ENCODE data around the gene RNF169. TPM values are rescaled to one million over a fixed set of nuclear protein-coding genes. Genes with fewer than 3 reads are reported as not detected.
A peak's percentile ranks its signal among the peaks of the same experiment; 100 is the strongest.

Gene RNF169
- total and polyA plus RNA-seq, 9 of the 15 experiments (the other 6 are each of a cell fraction or from before 2014, with no cell fraction given): 0.68 to 18.1 (median 10.1) TPM

DNA sequence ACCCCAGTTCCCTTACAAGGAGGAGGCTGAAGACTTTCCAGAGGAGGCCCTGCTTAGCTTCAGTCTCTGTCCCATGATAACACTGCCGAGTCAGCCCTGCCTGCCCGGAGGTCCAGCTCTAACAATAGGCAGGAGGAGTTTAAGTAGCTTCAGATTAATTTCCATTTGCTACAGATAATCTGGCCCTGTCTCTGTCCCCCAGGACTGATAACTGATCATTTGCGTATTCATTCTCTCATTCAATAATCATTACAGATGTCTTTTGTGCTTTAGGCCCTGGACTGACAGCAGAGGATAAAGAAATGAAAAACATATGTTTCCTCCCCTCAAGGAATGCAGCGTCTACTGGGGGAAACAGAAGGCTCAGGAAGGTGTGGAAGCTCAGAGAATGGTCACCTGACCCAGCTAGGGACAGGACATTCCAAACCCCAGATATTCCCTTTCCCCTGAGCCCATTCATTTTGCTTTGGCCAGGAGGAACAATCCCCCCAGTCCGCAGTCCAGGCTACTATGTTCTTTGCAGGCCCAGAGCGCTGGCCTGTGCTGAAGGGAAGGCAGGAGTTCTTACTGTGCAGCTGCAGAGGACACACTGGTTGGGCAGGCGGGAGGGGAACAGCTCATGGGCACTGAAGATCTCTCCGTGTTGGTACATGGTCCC lies 38.2 kb upstream of the RNF169 start:
- Histone ChIP-seq H3K9me1 (ENCODE audit: control insufficient read depth, insufficient read depth, low read length) (no peaks in the 10 kb centered on the region), H3K4me1 (replicated peaks in 1 of 2; ENCODE audit: control insufficient read depth in 2 of 2, insufficient read depth in 2 of 2, low read length in 2 of 2) (peaks cover 15 to 27% of the 10 kb centered on the region in 2 experiments; a peak in 4 of 5 replicates), H2AFZ (ENCODE audit: low read depth, low read length) (peak overlapping the region; percentile 51), H3K79me2 (ENCODE audit: control insufficient read depth, insufficient read depth, low read length) (no peaks in the 10 kb centered on the region), H3K9me3 (replicated peaks; ENCODE audit: control insufficient read depth, insufficient read depth, low read depth, low read length) (no peaks in the 10 kb centered on the region), H3K9ac (ENCODE audit: insufficient read depth in 1 of 2, low read depth in 2 of 2, low read length in 2 of 2) (peak overlapping the region in 1 of 2 experiments; percentile 64; a peak in 2 of 4 replicates), H3K4me2 (ENCODE audit: insufficient read depth, low read length) (no peak overlapping the region; the same call in 1 of the 2 replicates), H3K27me3 (ENCODE audit: control insufficient read depth in 2 of 2, insufficient read depth in 2 of 2, low read length in 2 of 2) (no peaks in the 10 kb centered on the region), H4K20me1 (replicated peaks; ENCODE audit: control insufficient read depth, insufficient read depth, low read length) (no peaks in the 10 kb centered on the region), H3K27ac (ENCODE audit: extremely low read depth, low read depth, low read length) (no peak overlapping the region), H3K4me3 (no peak overlapping the region), H3K36me3 (ENCODE audit: control insufficient read depth, insufficient read depth, low read length) (no peaks in the 10 kb centered on the region)
- ATAC-seq (peak; percentile 85), FAIRE-seq (peak; percentile 83), DNase-seq (ENCODE audit: extremely low read depth in 1 of 4, low spot score in 3 of 4) (peak; percentile 45 to 78 (median 56))
- WGBS (ENCODE audit: insufficient coverage, low coverage, missing lambda C conversion rate): 40% methylated on average over 6 of the region's 8 CpGs
- intact Hi-C loops (cut with micrococcal nuclease) (no loop called here), in situ Hi-C loops (cut with MboI) (no loop called here)
- no TSS peak for BruUV-seq (replicated peaks)
- ChIA-PET POLR2A (interaction anchor here (0.6 to 1.0 kb wide), 2 partner anchors 9 to 301 kb away, joined by 4 read pairs; no protein-coding TSS in a partner anchor), CTCF (ENCODE audit: low intra/inter-chr PET ratio) (no interaction called here)
- TF ChIP-seq MAFF (IDR thresholded peaks at IDR 0.05; ENCODE audit: low read length) (peak; percentile 90), GTF2E2 (tag; IDR thresholded peaks at IDR 0.05) (no peak), ZC3H4 (CRISPR knock-in tag; IDR thresholded peaks at IDR 0.05; ENCODE audit: borderline replicate concordance) (no peak), FOSL1 (tag; conservative IDR thresholded peaks at IDR 0.05) (peak; percentile 37; the same call in 1 of the 2 replicates), MAFK (IDR thresholded peaks at IDR 0.05; ENCODE audit: low read length) (peak; percentile 89), KDM1A (IDR thresholded peaks at IDR 0.05) (no peak), ATF3 (IDR thresholded peaks at IDR 0.05) (peak; percentile 17; the same call in 1 of the 2 replicates), ATF3 (CRISPR knock-in tag; conservative IDR thresholded peaks at IDR 0.05) (no peak), NR2C2 (CRISPR knock-in tag; IDR thresholded peaks at IDR 0.05) (no peak), NR2C2 (tag; IDR thresholded peaks at IDR 0.05) (no peak), CBFA2T3 (IDR thresholded peaks at IDR 0.05) (peak; percentile 46), IRF1 (CRISPR knock-in tag; IDR thresholded peaks at IDR 0.05; ENCODE audit: borderline replicate concordance) (no peak), ARID1B (IDR thresholded peaks at IDR 0.05) (peak; percentile 44; the same call in 1 of the 2 replicates), ZNF232 (CRISPR knock-in tag; IDR thresholded peaks at IDR 0.05) (0 out of 2 replicates have a peak, but pooled peaks have one; percentile 19), ZNF316 (IDR thresholded peaks at IDR 0.05) (peak; percentile 98), SMARCA4 (IDR thresholded peaks at IDR 0.05) (peak; percentile 47; the same call in 1 of the 2 replicates), C11orf30 (IDR thresholded peaks at IDR 0.05; ENCODE audit: low read depth) (peak; percentile 97), SNIP1 (IDR thresholded peaks at IDR 0.05; ENCODE audit: low read depth) (no peak), SOX6 (IDR thresholded peaks at IDR 0.05) (peak; percentile 77), RCOR1 (IDR thresholded peaks at IDR 0.05; ENCODE audit: borderline replicate concordance in 1 of 2, low read depth in 2 of 2, low read length in 2 of 2) (peak in 1 of 2 experiments; percentile 32; a peak in 1 of 4 replicates)
- TF ChIP-seq, protein P1, sequence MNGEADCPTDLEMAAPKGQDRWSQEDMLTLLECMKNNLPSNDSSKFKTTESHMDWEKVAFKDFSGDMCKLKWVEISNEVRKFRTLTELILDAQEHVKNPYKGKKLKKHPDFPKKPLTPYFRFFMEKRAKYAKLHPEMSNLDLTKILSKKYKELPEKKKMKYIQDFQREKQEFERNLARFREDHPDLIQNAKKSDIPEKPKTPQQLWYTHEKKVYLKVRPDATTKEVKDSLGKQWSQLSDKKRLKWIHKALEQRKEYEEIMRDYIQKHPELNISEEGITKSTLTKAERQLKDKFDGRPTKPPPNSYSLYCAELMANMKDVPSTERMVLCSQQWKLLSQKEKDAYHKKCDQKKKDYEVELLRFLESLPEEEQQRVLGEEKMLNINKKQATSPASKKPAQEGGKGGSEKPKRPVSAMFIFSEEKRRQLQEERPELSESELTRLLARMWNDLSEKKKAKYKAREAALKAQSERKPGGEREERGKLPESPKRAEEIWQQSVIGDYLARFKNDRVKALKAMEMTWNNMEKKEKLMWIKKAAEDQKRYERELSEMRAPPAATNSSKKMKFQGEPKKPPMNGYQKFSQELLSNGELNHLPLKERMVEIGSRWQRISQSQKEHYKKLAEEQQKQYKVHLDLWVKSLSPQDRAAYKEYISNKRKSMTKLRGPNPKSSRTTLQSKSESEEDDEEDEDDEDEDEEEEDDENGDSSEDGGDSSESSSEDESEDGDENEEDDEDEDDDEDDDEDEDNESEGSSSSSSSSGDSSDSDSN (IDR thresholded peaks at IDR 0.05; ENCODE audit: borderline replicate concordance in 1 of 2, low read depth in 2 of 2, low read length in 2 of 2): peak in 1 of 2 experiments; percentile 61; a peak in 1 of 4 replicates

Measured in K562 (cell line).